Caco-2 (cell line): Measurements from ENCODE around the gene OR2M4. TPM values are rescaled to one million over a fixed set of nuclear protein-coding genes. Genes with fewer than 3 reads are reported as not detected.

Source experiments
- BruUV-seq: library from RNA; stranded (reverse); fragments of 400-500 nt; replicated peaks from 2 replicates; lab custom pipeline; 2021; lab: Mats Ljungman, UMichigan
- CTCF ChIA-PET: fragments of 300-600 bp; sonication (Branson Sonifier 250); formaldehyde crosslinking; loops from one replicate; lab custom pipeline; 2022; ENCODE audit warnings: antibody characterized with exemption; lab: Charles Lee
- POLR2A ChIA-PET: fragments of 300-600 bp; sonication (Branson Sonifier 250); formaldehyde crosslinking; loops from one replicate; lab custom pipeline; 2022; ENCODE audit warnings: antibody characterized with exemption; lab: Charles Lee
- DNase-seq, 2 experiments: peaks; one replicate each; pipeline versions ENCODE4 v3.0.0 to v3.0.0-alpha.2; 2020 to 2022
- H3K27me3 ChIP-seq: replicated peaks from 2 replicates; pipeline ENCODE4 v1.6.0; 2011; ENCODE audit warnings: low read length; ENCODE audit not compliant: control insufficient read depth, insufficient read depth
- H3K36me3 ChIP-seq: 2 replicates; pipeline ENCODE4 v1.5.1; 2011; ENCODE audit warnings: low read length; ENCODE audit not compliant: control insufficient read depth, insufficient read depth
- H3K4me1 ChIP-seq: fragments of 250-450 bp; sonication (Bioruptor Pico); 2 replicates; pipeline ENCODE4 v1.5.1; 2020; ENCODE audit warnings: mild to moderate bottlenecking
- H3K4me3 ChIP-seq: 2 replicates; pipeline ENCODE4 v1.5.1; 2011; ENCODE audit warnings: low read depth, mild to moderate bottlenecking, control low read depth, low read length
- H3K9me3 ChIP-seq: fragments of 250-450 bp; sonication (Bioruptor Pico); 2 replicates; pipeline ENCODE4 v1.5.1; 2020; ENCODE audit warnings: mild to moderate bottlenecking, moderate library complexity
- H3K27ac Mint-ChIP-seq: one replicate; pipeline ENCODE4 v1.8.0; 2022; ENCODE audit warnings: mixed read lengths; ENCODE audit not compliant: unreplicated experiment
- H3K27me3 Mint-ChIP-seq: one replicate; pipeline ENCODE4 v1.8.0; 2022; ENCODE audit warnings: mixed read lengths; ENCODE audit not compliant: insufficient read depth, unreplicated experiment
- H3K36me3 Mint-ChIP-seq: one replicate; pipeline ENCODE4 v1.8.0; 2022; ENCODE audit warnings: mild to moderate bottlenecking, mixed read lengths; ENCODE audit not compliant: insufficient read depth, unreplicated experiment
- H3K4me1 Mint-ChIP-seq: one replicate; pipeline ENCODE4 v1.8.0; 2022; ENCODE audit warnings: low read depth, mixed read lengths; ENCODE audit not compliant: unreplicated experiment
- H3K4me3 Mint-ChIP-seq: one replicate; pipeline ENCODE4 v1.8.0; 2022; ENCODE audit warnings: mild to moderate bottlenecking, moderate library complexity, mixed read lengths; ENCODE audit not compliant: unreplicated experiment
- H3K9me3 Mint-ChIP-seq: one replicate; pipeline ENCODE4 v1.8.0; 2022; ENCODE audit warnings: mixed read lengths; ENCODE audit not compliant: unreplicated experiment
- CTCF ChIP-seq, 2 experiments: fragments of 200-600 bp in 1 of 2; IDR thresholded peaks; 1 replicate in 1 of 2; 2 replicates in 1 of 2; pipeline versions ENCODE4 v1.5.1 to v1.8.0; 2011 to 2022; ENCODE audit warnings: antibody characterized with exemption in 1 of 2, control low read depth in 1 of 2, inconsistent platforms in 1 of 2, low read depth in 1 of 2, low read length in 1 of 2, mild to moderate bottlenecking in 1 of 2, moderate library complexity in 1 of 2; ENCODE audit not compliant: insufficient read depth in 1 of 2, severe bottlenecking in 1 of 2, unreplicated experiment in 1 of 2
- intact Hi-C: fragments of 100-400 bp; cut with micrococcal nuclease; formaldehyde crosslinking; loops from one replicate; pipeline ENCODE4 v1.10.0; 2022; ENCODE audit not compliant: unreplicated experiment
- total RNA-seq: library from RNA; stranded (reverse); gene quantifications from 2 replicates; pipeline ENCODE4 v1.2.3, GENCODE V29; 2022

The OR2M4 gene
- total RNA-seq, 1 experiment from 2014 or later: not detected

- Mint-ChIP-seq H3K9me3 (peaks cover 36% of the 10 kb centered on the region), H3K27me3 (no peaks in the 10 kb centered on the region), H3K4me3 (no peak overlapping the region), H3K4me1 (no peaks in the 10 kb centered on the region), H3K27ac (no peak overlapping the region), H3K36me3 (no peaks in the 10 kb centered on the region)
- ChIA-PET CTCF (no interaction called here), POLR2A (no interaction called here)
- DNase-seq: no peak
- no peaks in the 10 kb centered on the region for H3K27me3 ChIP-seq
- H3K4me3 ChIP-seq: no peak overlapping the region
- 0 out of 2 replicates have a peak, but pooled peaks cover 3% of the 10 kb centered on the region for H3K9me3 ChIP-seq
- no peaks in the 10 kb centered on the region for H3K36me3 ChIP-seq
- BruUV-seq: no TSS peak
- TF ChIP-seq CTCF (IDR thresholded peaks at IDR 0.05; ENCODE audit: insufficient read depth in 1 of 2, low read depth in 1 of 2, low read length in 1 of 2, severe bottlenecking in 1 of 2, unreplicated experiment in 1 of 2): no peak
- H3K4me1 ChIP-seq: no peaks in the 10 kb centered on the region
- intact Hi-C loops: no loop called here
Measured at GRCh38 chr1:248189026-248189425, 42.2 kb upstream of the OR2M4 start.

DNA sequence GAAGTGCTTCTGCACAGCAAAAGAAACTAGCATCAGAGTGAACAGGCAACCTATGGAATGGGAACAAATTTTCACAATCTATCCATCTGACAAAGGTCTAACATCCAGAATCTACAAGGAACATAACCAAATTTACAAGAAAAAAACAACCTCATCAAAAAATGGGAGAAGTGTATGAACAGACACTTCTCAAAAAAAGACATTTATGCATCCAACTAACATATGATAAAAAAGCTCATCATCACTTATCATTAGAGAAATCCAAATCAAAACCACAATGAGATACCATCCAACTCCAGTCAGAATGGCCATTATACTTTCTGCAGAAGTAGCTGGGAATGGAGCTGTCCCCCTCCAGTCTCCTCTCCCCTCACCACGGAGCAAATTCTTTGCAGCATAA lies 37.1 kb upstream of the OR2M4 start:
- Histone ChIP-seq H3K36me3 (no peaks in the 10 kb centered on the region), H3K27me3 (no peaks in the 10 kb centered on the region), H3K4me1 (no peaks in the 10 kb centered on the region), H3K9me3 (0 out of 2 replicates have a peak, but pooled peaks cover 3% of the 10 kb centered on the region), H3K4me3 (no peak overlapping the region)
- Mint-ChIP-seq H3K27ac (no peak overlapping the region), H3K4me3 (no peak overlapping the region), H3K36me3 (no peaks in the 10 kb centered on the region), H3K4me1 (no peaks in the 10 kb centered on the region), H3K27me3 (no peaks in the 10 kb centered on the region), H3K9me3 (peaks cover 26% of the 10 kb centered on the region)
- BruUV-seq: no TSS peak
- intact Hi-C loops: no loop called here
- no peak for DNase-seq
- TF ChIP-seq CTCF (IDR thresholded peaks at IDR 0.05; ENCODE audit: insufficient read depth in 1 of 2, low read depth in 1 of 2, low read length in 1 of 2, severe bottlenecking in 1 of 2, unreplicated experiment in 1 of 2): no peak
- CTCF ChIA-PET: no interaction called here
- POLR2A ChIA-PET: no interaction called here

DNA sequence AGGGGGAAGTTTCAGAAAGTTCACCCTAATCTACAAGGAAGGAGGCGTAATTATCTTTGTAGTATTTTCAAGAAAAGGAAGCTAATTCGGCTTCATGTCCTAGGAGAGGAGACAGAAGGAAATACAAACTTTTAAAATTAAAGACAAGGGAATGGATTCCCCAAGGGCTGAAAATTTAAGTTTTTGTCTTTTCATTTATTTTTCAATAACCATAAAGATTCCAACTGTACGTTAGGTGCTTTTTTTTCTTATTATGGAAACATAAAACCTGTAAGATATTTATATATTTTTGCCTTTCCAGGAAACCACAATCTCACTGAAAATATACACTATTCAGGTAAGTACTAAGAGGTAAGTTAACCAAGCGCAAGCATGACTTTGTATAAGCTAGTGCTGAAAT lies 34.3 kb upstream of the OR2M4 start, which contains the start of gene OR2M3:
TSS of gene OR2M3 (plus strand) at position 301 of the 400 bp plus-strand sequence. CDS start 5,803 bp downstream, outside the sequence.
- BruUV-seq: no TSS peak
- Mint-ChIP-seq H3K4me3 (no peak within 1 kb of the TSS), H3K9me3 (peaks cover 13% of the 10 kb centered on the region), H3K4me1 (no peaks in the 10 kb centered on the region), H3K36me3 (no peaks in the 10 kb centered on the region), H3K27me3 (no peaks in the 10 kb centered on the region), H3K27ac (no peak within 1 kb of the TSS)
- no peaks in the 10 kb centered on the region for H3K9me3 ChIP-seq
- no peaks in the 10 kb centered on the region for H3K27me3 ChIP-seq
- no peak for TF ChIP-seq CTCF (IDR thresholded peaks at IDR 0.05; ENCODE audit: insufficient read depth in 1 of 2, low read depth in 1 of 2, low read length in 1 of 2, severe bottlenecking in 1 of 2, unreplicated experiment in 1 of 2)
- H3K4me3 ChIP-seq: no peak within 1 kb of the TSS
- no peaks in the 10 kb centered on the region for H3K36me3 ChIP-seq
- no peaks in the 10 kb centered on the region for H3K4me1 ChIP-seq
- no peak for DNase-seq
- ChIA-PET POLR2A (no interaction called here), CTCF (no interaction called here)
- intact Hi-C loops: no loop called here
